SU-DHL-6 (cell line): ENCODE measurements around the gene GUCA2B.

ENCODE experiments used
- H2AFZ ChIP-seq: fragments of 200-600 bp; sonication (generic); 2 replicates; pipeline ENCODE4 v1.6.1; 2014; ENCODE audit warnings: low read depth, mild to moderate bottlenecking, moderate library complexity, mixed read lengths, antibody characterized with exemption, low read length; ENCODE audit not compliant: severe bottlenecking
- H3F3A ChIP-seq: fragments of 200-600 bp; shearing (Covaris generic); 2 replicates; pipeline ENCODE4 v1.6.0; 2016; ENCODE audit warnings: antibody characterized with exemption, mild to moderate bottlenecking; ENCODE audit not compliant: insufficient read depth
- H3K27ac ChIP-seq: fragments of 200-600 bp; sonication (generic); 2 replicates; pipeline ENCODE4 v1.5.1; 2016; ENCODE audit warnings: low read depth, mild to moderate bottlenecking, low read length, moderate library complexity, mixed read lengths
- H3K27me3 ChIP-seq: fragments of 200-600 bp; sonication (generic), shearing (Covaris generic); 2 replicates; pipeline ENCODE4 v1.6.0; 2014; ENCODE audit warnings: mild to moderate bottlenecking, low read length
- H3K36me3 ChIP-seq: fragments of 200-600 bp; sonication (generic); 2 replicates; pipeline ENCODE4 v1.6.1; 2014; ENCODE audit warnings: mild to moderate bottlenecking, low read length, mixed read lengths
- H3K4me2 ChIP-seq: fragments of 300-600, 200-600 bp; shearing (Covaris generic), sonication (generic); 2 replicates; pipeline ENCODE4 v1.6.0; 2014; ENCODE audit warnings: low read length, low read depth, mild to moderate bottlenecking; ENCODE audit not compliant: poor library complexity, severe bottlenecking
- H3K4me3 ChIP-seq: fragments of 200-600 bp; sonication (generic); 2 replicates; pipeline ENCODE4 v1.5.1; 2014; ENCODE audit warnings: antibody characterized with exemption, low read length, mild to moderate bottlenecking, mixed read lengths; ENCODE audit not compliant: insufficient read depth, poor library complexity, severe bottlenecking
- H3K79me2 ChIP-seq: fragments of 200-600 bp; sonication (generic); 2 replicates; pipeline ENCODE4 v1.6.1; 2014; ENCODE audit warnings: mild to moderate bottlenecking, low read length, moderate library complexity; ENCODE audit not compliant: insufficient read depth
- H3K9ac ChIP-seq: fragments of 200-600 bp; sonication (generic); 2 replicates; pipeline ENCODE4 v1.7.0; 2014; ENCODE audit warnings: mild to moderate bottlenecking, low read length
- H3K9me2 ChIP-seq: fragments of 200-600 bp; sonication (generic); replicated peaks from 2 replicates; pipeline ENCODE4 v1.6.1; 2014; ENCODE audit warnings: low read length; ENCODE audit not compliant: insufficient read depth
- H3K9me3 ChIP-seq: fragments of 200-600 bp; sonication (generic); 2 replicates; pipeline ENCODE4 v1.6.1; 2014; ENCODE audit warnings: low read length, mixed read lengths; ENCODE audit not compliant: insufficient read depth
- H4K20me1 ChIP-seq: fragments of 200-600 bp; sonication (generic); 2 replicates; pipeline ENCODE4 v1.6.1; 2014; ENCODE audit warnings: low read depth, mild to moderate bottlenecking, antibody characterized with exemption, low read length, moderate library complexity, mixed read lengths
- CTCF ChIP-seq: fragments of 200-600 bp; sonication (generic); IDR thresholded peaks from one replicate; pipeline ENCODE4 v1.5.1; 2017; ENCODE audit warnings: antibody characterized with exemption, mild to moderate bottlenecking, low read length, moderate library complexity; ENCODE audit not compliant: insufficient read depth, poor library complexity, severe bottlenecking
- EZH2phosphoT487 ChIP-seq: fragments of 200-600 bp; sonication (generic), shearing (Covaris generic); conservative IDR thresholded peaks from 2 replicates; pipeline ENCODE4 v1.6.1; 2018; ENCODE audit warnings: mild to moderate bottlenecking, antibody characterized with exemption, low read length, moderate library complexity, mixed read lengths

Gene GUCA2B

GRCh38 chr1:42179275-42179674, 26.1 kb downstream of the GUCA2B start:
- H3K9ac ChIP-seq, result no peak overlapping the region
- no peak overlapping the region for H3K27ac ChIP-seq
- H3K79me2 ChIP-seq, result no peaks in the 10 kb centered on the region
- no peaks in the 10 kb centered on the region for H3K9me2 ChIP-seq
- no peak overlapping the region for H3K4me3 ChIP-seq
- no peaks in the 10 kb centered on the region for H4K20me1 ChIP-seq
- H3K9me3 ChIP-seq, result no peaks in the 10 kb centered on the region
- H2AFZ ChIP-seq, result no peak overlapping the region
- H3K27me3 ChIP-seq, result no peaks in the 10 kb centered on the region
- no peak overlapping the region for H3K4me2 ChIP-seq
- no peaks in the 10 kb centered on the region for H3K36me3 ChIP-seq
- no peaks in the 10 kb centered on the region for H3F3A ChIP-seq
- TF ChIP-seq EZH2phosphoT487 (no peak), CTCF (no peak)

GRCh38 chr1:42179900-42180329, 26.7 kb downstream of the GUCA2B start:
- no peaks in the 10 kb centered on the region for H4K20me1 ChIP-seq
- no peak overlapping the region for H3K4me3 ChIP-seq
- H3K36me3 ChIP-seq, result no peaks in the 10 kb centered on the region
- H3K4me2 ChIP-seq, result no peak overlapping the region
- H3K9me2 ChIP-seq, result no peaks in the 10 kb centered on the region
- H3F3A ChIP-seq, result no peaks in the 10 kb centered on the region
- no peaks in the 10 kb centered on the region for H3K27me3 ChIP-seq
- H3K27ac ChIP-seq, result no peak overlapping the region
- H3K79me2 ChIP-seq, result no peaks in the 10 kb centered on the region
- no peaks in the 10 kb centered on the region for H3K9me3 ChIP-seq
- H2AFZ ChIP-seq, result no peak overlapping the region
- TF ChIP-seq EZH2phosphoT487 (no peak), CTCF (no peak)
- H3K9ac ChIP-seq, result no peak overlapping the region

- Histone ChIP-seq H2AFZ (no peak overlapping the region), H3K9ac (no peak overlapping the region), H3K4me3 (no peak overlapping the region), H3K9me2 (no peaks in the 10 kb centered on the region), H4K20me1 (no peaks in the 10 kb centered on the region), H3K4me2 (no peak overlapping the region), H3K27me3 (no peaks in the 10 kb centered on the region), H3K36me3 (no peaks in the 10 kb centered on the region), H3K27ac (no peak overlapping the region), H3K9me3 (no peaks in the 10 kb centered on the region), H3F3A (no peaks in the 10 kb centered on the region), H3K79me2 (no peaks in the 10 kb centered on the region)
- TF ChIP-seq CTCF (no peak), EZH2phosphoT487 (no peak)
Measured at GRCh38 chr1:42181687-42182086, 28.5 kb downstream of the GUCA2B start.
